GM12875 (cell line): ENCODE results near the gene MBD6.

Source experiments
- H3K4me3 ChIP-seq: one replicate; pipeline ENCODE4 v1.5.1; 2011; ENCODE audit warnings: low read depth, low read length, control low read depth
- CTCF ChIP-seq: IDR thresholded peaks from 2 replicates; pipeline ENCODE4 v1.5.1; 2011; ENCODE audit warnings: low read depth, mild to moderate bottlenecking, control low read depth, inconsistent platforms, low read length, moderate library complexity, borderline replicate concordance; ENCODE audit not compliant: insufficient read depth

Gene MBD6

GRCh38 chr12:57546438-57547287 is 24.0 kb downstream of the MBD6 start, which contains the start of gene DCTN2:
Gene DCTN2 (minus strand): TSS chr12:57547192. CDS start chr12:57547063, 129 bp downstream.
- TF ChIP-seq CTCF: peak; percentile 35; the same call in 1 of the 2 replicates
- H3K4me3 ChIP-seq: peak within 1 kb of the TSS; percentile 90

GRCh38 chr12:57547288-57548012 is 24.8 kb downstream of the MBD6 start:
- H3K4me3 ChIP-seq: peak overlapping the region; percentile 90
- no peak for TF ChIP-seq CTCF

- no peak overlapping the region for H3K4me3 ChIP-seq
- no peak for TF ChIP-seq CTCF
Measured at GRCh38 chr12:57548013-57548315, 25.3 kb downstream of the MBD6 start.

- TF ChIP-seq CTCF: no peak
- no peak overlapping the region for H3K4me3 ChIP-seq
Measured at GRCh38 chr12:57548488-57548887, 25.9 kb downstream of the MBD6 start.

- H3K4me3 ChIP-seq: peak overlapping the region; percentile 34
- no peak for TF ChIP-seq CTCF
Measured at GRCh38 chr12:57549203-57549908, 26.7 kb downstream of the MBD6 start.

- peak within 1 kb of the TSS; percentile 34 for H3K4me3 ChIP-seq
Measured at GRCh38 chr12:57549909-57550640, 27.5 kb downstream of the MBD6 start, which contains the start of gene KIF5A. Gene KIF5A (plus strand): TSS chr12:57550044. CDS start chr12:57550272, 228 bp downstream.

More at GRCh38 chr12:57549909-57550640, 27.5 kb downstream of the MBD6 start, which contains the start of gene KIF5A:
- TF ChIP-seq CTCF: no peak
